ENCODE measurements around the gene PRPH.
A peak's percentile ranks its signal among the peaks of the same experiment; 100 is the strongest.
"Not testable (repeated sequence)": the region's sequence is repeated elsewhere in the genome, so short reads cannot be mapped to it uniquely, and the experiment has no call there.

The PRPH gene

GRCh38 chr12:49295082-49295936, at the start of gene PRPH:
Gene PRPH, plus strand, starts transcription at chr12:49295147. Its CDS starts 54 bp downstream, at chr12:49295201.
- Histone ChIP-seq H3K4me3 (ENCODE audit: low read depth in 1 of 5, low read length in 5 of 5) (peak within 1 kb of the TSS in 2 of 5 donors; percentile 10 to 22), H3K27me3 (ENCODE audit: control insufficient read depth in 5 of 5, insufficient read depth in 4 of 5, low read length in 5 of 5) (peaks cover 40 to 54% (median 48%) of the 10 kb centered on the region in 5 donors), H3K9ac (ENCODE audit: low read length in 5 of 5) (peak within 1 kb of the TSS in 1 of 5 donors; percentile 35), H3K27ac (ENCODE audit: low read depth, low read length) (no peak within 1 kb of the TSS), H3K36me3 (ENCODE audit: control insufficient read depth in 5 of 5, insufficient read depth in 5 of 5, low read length in 5 of 5) (no peaks in the 10 kb centered on the region), H3K4me1 (ENCODE audit: control insufficient read depth in 5 of 5, insufficient read depth in 5 of 5, low read length in 5 of 5) (peaks cover 2 to 33% (median 30%) of the 10 kb centered on the region in 5 donors), H3K9me3 (ENCODE audit: control insufficient read depth in 5 of 5, low read length in 5 of 5) (no peaks in the 10 kb centered on the region)

GRCh38 chr12:49251357-49251756, 43.6 kb upstream of the PRPH start:
- H3K36me3 ChIP-seq (ENCODE audit: control insufficient read depth in 5 of 5, insufficient read depth in 5 of 5, low read length in 5 of 5), result no peaks in the 10 kb centered on the region
- H3K9ac ChIP-seq (ENCODE audit: low read length in 5 of 5), result no peak overlapping the region
- no peaks in the 10 kb centered on the region for H3K27me3 ChIP-seq (ENCODE audit: control insufficient read depth in 5 of 5, insufficient read depth in 4 of 5, low read length in 5 of 5)
- no peaks in the 10 kb centered on the region for H3K9me3 ChIP-seq (ENCODE audit: control insufficient read depth in 5 of 5, low read length in 5 of 5)
- no peaks in the 10 kb centered on the region for H3K4me1 ChIP-seq (ENCODE audit: control insufficient read depth in 5 of 5, insufficient read depth in 5 of 5, low read length in 5 of 5)
- no peak overlapping the region for H3K4me3 ChIP-seq (ENCODE audit: low read depth in 1 of 5, low read length in 5 of 5)
- no peak overlapping the region for H3K27ac ChIP-seq (ENCODE audit: low read depth, low read length)

- Histone ChIP-seq H3K36me3 (ENCODE audit: control insufficient read depth in 5 of 5, insufficient read depth in 5 of 5, low read length in 5 of 5) (no peaks in the 10 kb centered on the region), H3K9ac (ENCODE audit: low read length in 5 of 5) (no peak overlapping the region), H3K27ac (ENCODE audit: low read depth, low read length) (no peak overlapping the region)
Measured at GRCh38 chr12:49253033-49253623, 41.8 kb upstream of the PRPH start.

GRCh38 chr12:49255456-49255855, 39.5 kb upstream of the PRPH start:
- H3K4me3 ChIP-seq (ENCODE audit: low read depth in 1 of 5, low read length in 5 of 5); H3K9me3 ChIP-seq (ENCODE audit: control insufficient read depth in 5 of 5, low read length in 5 of 5); H3K27me3 ChIP-seq (ENCODE audit: control insufficient read depth in 5 of 5, insufficient read depth in 4 of 5, low read length in 5 of 5); H3K4me1 ChIP-seq (ENCODE audit: control insufficient read depth in 5 of 5, insufficient read depth in 5 of 5, low read length in 5 of 5); H3K9ac ChIP-seq (ENCODE audit: low read length in 5 of 5); H3K27ac ChIP-seq (ENCODE audit: low read depth, low read length); H3K36me3 ChIP-seq (ENCODE audit: control insufficient read depth in 5 of 5, insufficient read depth in 5 of 5, low read length in 5 of 5): not testable (repeated sequence)

More at GRCh38 chr12:49253033-49253623, 41.8 kb upstream of the PRPH start:
- Histone ChIP-seq H3K4me3 (ENCODE audit: low read depth in 1 of 5, low read length in 5 of 5) (no peak overlapping the region), H3K27me3 (ENCODE audit: control insufficient read depth in 5 of 5, insufficient read depth in 4 of 5, low read length in 5 of 5) (no peaks in the 10 kb centered on the region), H3K4me1 (ENCODE audit: control insufficient read depth in 5 of 5, insufficient read depth in 5 of 5, low read length in 5 of 5) (no peaks in the 10 kb centered on the region), H3K9me3 (ENCODE audit: control insufficient read depth in 5 of 5, low read length in 5 of 5) (no peaks in the 10 kb centered on the region)

GRCh38 chr12:49255857-49256637, 38.9 kb upstream of the PRPH start:
- Histone ChIP-seq H3K4me1 (ENCODE audit: control insufficient read depth in 5 of 5, insufficient read depth in 5 of 5, low read length in 5 of 5) (peaks cover 0 to 12% (median 10%) of the 10 kb centered on the region in 5 donors), H3K4me3 (ENCODE audit: low read depth in 1 of 5, low read length in 5 of 5) (no peak overlapping the region), H3K27me3 (ENCODE audit: control insufficient read depth in 5 of 5, insufficient read depth in 4 of 5, low read length in 5 of 5) (no peaks in the 10 kb centered on the region), H3K36me3 (ENCODE audit: control insufficient read depth in 5 of 5, insufficient read depth in 5 of 5, low read length in 5 of 5) (no peaks in the 10 kb centered on the region), H3K27ac (ENCODE audit: low read depth, low read length) (no peak overlapping the region), H3K9ac (ENCODE audit: low read length in 5 of 5) (no peak overlapping the region), H3K9me3 (ENCODE audit: control insufficient read depth in 5 of 5, low read length in 5 of 5) (no peaks in the 10 kb centered on the region)

GRCh38 chr12:49257508-49258184, 37.3 kb upstream of the PRPH start:
- not testable (repeated sequence) for H3K36me3 ChIP-seq (ENCODE audit: control insufficient read depth in 5 of 5, insufficient read depth in 5 of 5, low read length in 5 of 5); H3K9me3 ChIP-seq (ENCODE audit: control insufficient read depth in 5 of 5, low read length in 5 of 5); H3K9ac ChIP-seq (ENCODE audit: low read length in 5 of 5); H3K27me3 ChIP-seq (ENCODE audit: control insufficient read depth in 5 of 5, insufficient read depth in 4 of 5, low read length in 5 of 5); H3K4me3 ChIP-seq (ENCODE audit: low read depth in 1 of 5, low read length in 5 of 5); H3K27ac ChIP-seq (ENCODE audit: low read depth, low read length)
- peaks cover 0 to 12% (median 10%) of the 10 kb centered on the region in 5 donors for H3K4me1 ChIP-seq (ENCODE audit: control insufficient read depth in 5 of 5, insufficient read depth in 5 of 5, low read length in 5 of 5)

- Histone ChIP-seq H3K27me3 (ENCODE audit: control insufficient read depth in 5 of 5, insufficient read depth in 4 of 5, low read length in 5 of 5) (no peaks in the 10 kb centered on the region), H3K4me3 (ENCODE audit: low read depth in 1 of 5, low read length in 5 of 5) (no peak overlapping the region), H3K9me3 (ENCODE audit: control insufficient read depth in 5 of 5, low read length in 5 of 5) (no peaks in the 10 kb centered on the region), H3K9ac (ENCODE audit: low read length in 5 of 5) (no peak overlapping the region), H3K27ac (ENCODE audit: low read depth, low read length) (no peak overlapping the region), H3K36me3 (ENCODE audit: control insufficient read depth in 5 of 5, insufficient read depth in 5 of 5, low read length in 5 of 5) (no peaks in the 10 kb centered on the region), H3K4me1 (ENCODE audit: control insufficient read depth in 5 of 5, insufficient read depth in 5 of 5, low read length in 5 of 5) (peaks cover 0 to 23% (median 12%) of the 10 kb centered on the region in 5 donors)
Measured at GRCh38 chr12:49259452-49259851, 35.5 kb upstream of the PRPH start.

GRCh38 chr12:49260166-49260565, 34.8 kb upstream of the PRPH start:
- Histone ChIP-seq H3K36me3 (ENCODE audit: control insufficient read depth in 5 of 5, insufficient read depth in 5 of 5, low read length in 5 of 5) (no peaks in the 10 kb centered on the region), H3K9me3 (ENCODE audit: control insufficient read depth in 5 of 5, low read length in 5 of 5) (no peaks in the 10 kb centered on the region), H3K27ac (ENCODE audit: low read depth, low read length) (peak overlapping the region; percentile 17), H3K4me1 (ENCODE audit: control insufficient read depth in 5 of 5, insufficient read depth in 5 of 5, low read length in 5 of 5) (peaks cover 0 to 26% (median 12%) of the 10 kb centered on the region in 5 donors), H3K27me3 (ENCODE audit: control insufficient read depth in 5 of 5, insufficient read depth in 4 of 5, low read length in 5 of 5) (no peaks in the 10 kb centered on the region), H3K9ac (ENCODE audit: low read length in 5 of 5) (peak overlapping the region in 2 of 5 donors; percentile 17 to 24), H3K4me3 (ENCODE audit: low read depth in 1 of 5, low read length in 5 of 5) (no peak overlapping the region)

GRCh38 chr12:49260571-49261363, 34.2 kb upstream of the PRPH start:
- Histone ChIP-seq H3K4me3 (ENCODE audit: low read depth in 1 of 5, low read length in 5 of 5) (no peak overlapping the region), H3K4me1 (ENCODE audit: control insufficient read depth in 5 of 5, insufficient read depth in 5 of 5, low read length in 5 of 5) (peaks cover 0 to 32% (median 18%) of the 10 kb centered on the region in 5 donors), H3K27ac (ENCODE audit: low read depth, low read length) (peak overlapping the region; percentile 17), H3K27me3 (ENCODE audit: control insufficient read depth in 5 of 5, insufficient read depth in 4 of 5, low read length in 5 of 5) (no peaks in the 10 kb centered on the region), H3K9me3 (ENCODE audit: control insufficient read depth in 5 of 5, low read length in 5 of 5) (no peaks in the 10 kb centered on the region), H3K36me3 (ENCODE audit: control insufficient read depth in 5 of 5, insufficient read depth in 5 of 5, low read length in 5 of 5) (no peaks in the 10 kb centered on the region), H3K9ac (ENCODE audit: low read length in 5 of 5) (peak overlapping the region in 2 of 5 donors; percentile 17 to 24)
